Measurements from ENCODE around the gene C6orf52. TPM values are rescaled to one million over a fixed set of nuclear protein-coding genes. Genes with fewer than 3 reads are reported as not detected.
A peak's percentile ranks its signal among the peaks of the same experiment; 100 is the strongest.
"Not testable (repeated sequence)": the region's sequence is repeated elsewhere in the genome, so short reads cannot be mapped to it uniquely, and the experiment has no call there.

The C6orf52 gene
- total and polyA plus RNA-seq, 2 of the 13 experiments (the other 11 are each of a cell fraction or from before 2014, with no cell fraction given): 0.50 to 0.53 TPM

GRCh38 chr6:10660431-10661191 lies 33.8 kb downstream of the C6orf52 start:
- ATAC-seq (peak; percentile 66), DNase-seq (ENCODE audit: low spot score) (peak; percentile 6)
- H2AFZ ChIP-seq (ENCODE audit: low read length); H3K4me1 ChIP-seq (ENCODE audit: insufficient read depth, low read length); H3K79me2 ChIP-seq (ENCODE audit: insufficient read depth, low read length); intact Hi-C loops (cut with micrococcal nuclease; ENCODE audit: unreplicated experiment); FAIRE-seq; H4K20me1 ChIP-seq (ENCODE audit: insufficient read depth, low read length); H3K36me3 ChIP-seq (replicated peaks in 1 of 2; ENCODE audit: control insufficient read depth in 1 of 2, insufficient read depth in 2 of 2, low read length in 2 of 2); H3K9me3 ChIP-seq (ENCODE audit: low read length); H3K27ac ChIP-seq (ENCODE audit: extremely low read length, insufficient read depth, low read length); H3K4me3 ChIP-seq (replicated peaks in 1 of 3; ENCODE audit: insufficient read depth in 1 of 3, low read depth in 2 of 3, low read length in 3 of 3); H3K27me3 ChIP-seq (ENCODE audit: control insufficient read depth in 1 of 2, insufficient read depth in 2 of 2, low read length in 2 of 2); BruUV-seq (replicated peaks); CTCF ChIA-PET (ENCODE audit: low intra/inter-chr PET ratio, low total read pairs); H3K9ac ChIP-seq (ENCODE audit: insufficient read depth, low read depth, low read length); in situ Hi-C loops (cut with HindIII; ENCODE audit: extremely low pct_ligation_motif_present, low pct_unique_long_range_greater_than_20kb): not testable (repeated sequence)
- H3K4me2 ChIP-seq (ENCODE audit: low read depth, low read length): peak overlapping the region; percentile 35; the same call in 1 of the 2 replicates
- peak in 1 of 2 experiments; percentile 0; a peak in 1 of 4 replicates for TF ChIP-seq MAFK (conservative IDR thresholded peaks at IDR 0.05 in 1 of 2, IDR thresholded peaks at IDR 0.05 in 1 of 2; ENCODE audit: low read length in 2 of 2)
- TF ChIP-seq POLR2A (IDR thresholded peaks at IDR 0.05; ENCODE audit: insufficient read depth in 1 of 2, low read depth in 2 of 2, low read length in 2 of 2): peak in 1 of 2 experiments; percentile 44; a peak in 1 of 4 replicates
- TF ChIP-seq NFYB (CRISPR knock-in tag; IDR thresholded peaks at IDR 0.05): peak; percentile 76
- peak; percentile 34; the same call in 1 of the 2 replicates for TF ChIP-seq ZMYM4 (CRISPR knock-in tag; IDR thresholded peaks at IDR 0.05)
- TF ChIP-seq NFYC (CRISPR knock-in tag; IDR thresholded peaks at IDR 0.05): peak; percentile 65
- peak; percentile 53; the same call in 1 of the 2 replicates for TF ChIP-seq CEBPB (IDR thresholded peaks at IDR 0.05; ENCODE audit: borderline replicate concordance, low read depth, low read length)
- TF ChIP-seq CEBPG (CRISPR knock-in tag; IDR thresholded peaks at IDR 0.05): 0 out of 2 replicates have a peak, but pooled peaks have one; percentile 25
- POLR2A ChIA-PET: interaction anchor here (1.0 to 1.5 kb wide), 4 partner anchors 34 to 182 kb away, joined by 3 to 5 read pairs (median 4); partner anchors contain the start of genes PAK1IP1 and TMEM14B
- WGBS (ENCODE audit: low lambda C conversion rate): 40% methylated on average over 11 of the region's 11 CpGs
